Caki2 (cell line): ENCODE measurements around the gene RELCH. TPM values are rescaled to one million over a fixed set of nuclear protein-coding genes. Genes with fewer than 3 reads are reported as not detected.

Experiments
- DNase-seq: peaks from one replicate; pipeline ENCODE4 v3.0.0-alpha.2; 2015; ENCODE audit warnings: low read depth
- in situ Hi-C: cut with HindIII; loops from 2 replicates; pipeline ENCODE4 v1.10.0; 2016; ENCODE audit warnings: low sequenced_read_pairs, low pct_unique_long_range_greater_than_20kb, mixed read lengths
- total RNA-seq: library from RNA; depleted of rRNA; stranded (reverse); fragments of >200 nt; shearing (Covaris generic); gene quantifications from 2 replicates; pipeline ENCODE4 v1.2.3, GENCODE V29; 2014; ENCODE audit warnings: low replicate concordance; rRNA removed

The RELCH gene
- total RNA-seq, 1 experiment from 2014 or later = 13.9 TPM

DNA sequence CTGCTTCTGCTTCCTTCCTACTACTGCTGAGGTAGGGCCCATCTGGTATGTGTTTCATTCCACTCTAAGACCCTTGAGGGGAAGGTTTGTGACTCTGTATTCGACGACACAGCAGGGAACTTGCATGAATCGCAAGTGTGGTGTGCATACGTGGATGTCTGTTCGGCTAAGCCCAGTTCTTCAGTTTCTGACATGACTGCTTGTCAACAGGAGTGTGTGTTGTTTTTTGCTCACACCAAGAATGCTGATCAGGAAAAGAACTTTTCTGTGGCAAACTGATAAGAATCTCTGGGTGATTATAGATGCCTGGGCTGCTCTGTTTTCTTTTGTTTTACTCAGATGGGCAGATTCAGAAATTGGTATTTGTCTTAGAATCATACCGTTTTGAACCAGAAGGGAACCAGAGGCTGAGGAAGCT lies 160.0 kb downstream of the RELCH start:
- in situ Hi-C loops = no loop called here
- DNase-seq = no peak

DNA sequence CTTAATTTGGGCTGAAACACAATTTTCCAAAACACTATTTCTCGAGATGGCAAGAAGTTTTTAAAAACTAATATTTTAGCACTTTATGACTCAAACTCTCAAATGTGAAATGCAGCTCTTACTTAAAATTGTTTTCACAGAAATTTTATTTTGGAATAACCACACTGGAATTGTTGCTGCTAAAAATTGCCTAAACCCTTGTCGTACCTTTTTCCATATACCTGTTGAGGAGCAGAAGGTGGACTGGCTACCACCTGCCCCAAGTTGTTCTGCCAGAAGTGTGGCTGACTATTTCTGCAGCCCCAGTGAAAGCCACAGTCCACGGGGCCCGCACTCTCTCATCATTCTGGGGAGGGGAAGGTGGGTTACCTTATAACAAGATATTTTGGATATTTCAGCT lies 161.4 kb downstream of the RELCH start:
- no peak for DNase-seq
- in situ Hi-C loops = no loop called here

DNA sequence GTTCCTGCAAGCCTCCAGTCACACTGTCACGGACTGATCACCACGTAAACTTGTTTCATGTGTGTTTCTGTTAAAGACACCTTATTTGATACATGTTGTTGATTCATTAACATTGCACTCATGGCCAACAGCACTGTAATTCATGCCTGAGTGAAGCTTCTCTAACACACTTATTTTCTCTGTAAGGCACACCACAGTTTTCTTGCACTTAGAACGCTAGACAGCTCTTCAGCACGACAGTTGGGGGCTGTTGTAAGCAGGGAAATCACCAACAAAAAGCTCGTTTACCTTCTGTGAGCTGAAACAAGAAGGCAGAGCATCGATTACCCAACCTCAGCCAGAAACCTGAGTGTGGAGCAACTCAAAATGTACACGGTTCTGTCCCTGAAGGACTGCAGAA lies 166.1 kb downstream of the RELCH start:
- in situ Hi-C loops = no loop called here

DNA sequence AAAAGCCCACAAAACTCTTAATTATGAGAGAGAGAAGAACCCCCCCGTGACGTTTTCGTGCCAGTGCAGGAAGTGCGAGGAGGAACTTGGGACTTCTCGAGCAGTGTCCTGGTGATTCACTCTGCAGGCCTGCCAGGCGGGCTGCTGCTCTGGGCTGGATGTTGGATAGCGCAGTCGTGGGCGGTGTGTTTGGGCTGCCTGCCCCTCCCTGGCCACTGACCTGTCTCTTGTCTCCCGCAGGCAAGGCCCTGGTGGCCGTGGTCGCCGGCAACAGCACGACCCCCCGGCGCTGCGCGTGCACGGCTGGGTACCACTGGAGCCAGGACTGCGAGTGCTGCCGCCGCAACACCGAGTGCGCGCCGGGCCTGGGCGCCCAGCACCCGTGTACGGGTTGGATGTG lies 167.1 kb downstream of the RELCH start:
- no peak for DNase-seq
- in situ Hi-C loops = no loop called here

More for the DNA sequence above, 166.1 kb downstream of the RELCH start:
- DNase-seq = no peak

DNA sequence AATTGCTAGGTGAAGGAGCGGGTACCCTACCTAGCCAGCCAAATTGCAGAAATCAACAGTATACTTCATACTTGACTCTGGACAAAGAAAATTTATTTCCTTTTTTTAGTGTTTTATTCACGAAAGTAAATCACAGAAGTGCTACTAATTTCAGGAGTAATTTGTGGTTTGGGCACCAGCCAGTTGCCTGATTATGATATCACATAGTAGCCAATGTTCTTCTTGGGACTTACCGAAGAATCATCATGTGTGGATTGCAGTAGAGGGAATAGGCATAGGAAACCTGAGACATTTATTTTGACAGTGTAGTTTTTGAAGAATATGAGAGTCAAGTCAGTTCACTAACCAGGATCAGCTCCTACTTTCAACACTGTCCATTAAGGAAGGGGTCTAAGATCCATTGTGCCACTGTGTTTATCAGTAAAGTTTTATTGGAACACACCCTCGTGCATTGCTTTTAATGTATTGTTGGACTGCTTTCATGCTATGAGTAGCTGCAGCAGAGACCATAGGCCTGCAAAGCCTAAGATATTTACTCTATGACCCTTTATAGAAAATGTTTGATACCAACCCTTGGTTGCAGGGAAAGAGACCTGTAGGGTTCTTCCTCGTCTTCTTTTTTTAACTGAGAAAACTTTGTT lies 170.1 kb downstream of the RELCH start:
- in situ Hi-C loops = no loop called here
- DNase-seq = no peak

Other genes with a start within 250 kb of the RELCH start
- 8.1 and 11.6 TPM in 2 replicates for gene PIGN, start 199 bp upstream of the RELCH start, total RNA-seq
- gene TNFRSF11A, start 138.1 kb downstream of the RELCH start, total RNA-seq = 1.3 and 4.3 TPM in 2 replicates